ENCODE measurements around the gene RNF225.
"Not testable (repeated sequence)": the region's sequence is repeated elsewhere in the genome, so short reads cannot be mapped to it uniquely, and the experiment has no call there.

RNF225 gene

GRCh38 chr19:58362272-58362994, 33.0 kb upstream of the RNF225 start, which contains the start of gene ZNF497:
TSS of gene ZNF497 (minus strand) at chr19:58362751. CDS start at chr19:58357635, 5,116 bp downstream.
- peak; percentile 94 to 98 (median 97) for DNase-seq (ENCODE audit: low read depth in 3 of 3)

GRCh38 chr19:58364146-58364545, 31.3 kb upstream of the RNF225 start:
- DNase-seq (ENCODE audit: low read depth in 3 of 3), result no peak

- no peak for DNase-seq (ENCODE audit: low read depth in 3 of 3)
Observed at GRCh38 chr19:58366585-58367430, 28.6 kb upstream of the RNF225 start.

GRCh38 chr19:58367698-58368454, 27.6 kb upstream of the RNF225 start:
- no peak for DNase-seq (ENCODE audit: low read depth in 3 of 3)

- no peak for DNase-seq (ENCODE audit: low read depth in 3 of 3)
Observed at GRCh38 chr19:58368561-58369360, 26.7 kb upstream of the RNF225 start.

GRCh38 chr19:58372311-58373133, 22.9 kb upstream of the RNF225 start:
- DNase-seq (ENCODE audit: low read depth in 3 of 3), result no peak

GRCh38 chr19:58374200-58374599, 21.3 kb upstream of the RNF225 start:
- DNase-seq (ENCODE audit: low read depth in 3 of 3), result no peak

- not testable (repeated sequence) for DNase-seq (ENCODE audit: low read depth in 3 of 3)
Observed at GRCh38 chr19:58376724-58377123, 18.7 kb upstream of the RNF225 start.

GRCh38 chr19:58379246-58379645, 16.2 kb upstream of the RNF225 start:
- no peak for DNase-seq (ENCODE audit: low read depth in 3 of 3)

- no peak for DNase-seq (ENCODE audit: low read depth in 3 of 3)
Observed at GRCh38 chr19:58380037-58380661, 15.3 kb upstream of the RNF225 start.

GRCh38 chr19:58380662-58381459, 14.6 kb upstream of the RNF225 start, which contains the start of gene ZNF837:
TSS of gene ZNF837 (minus strand) at chr19:58381030. CDS start at chr19:58369332, 11,698 bp downstream.
- peak; percentile 96 to 97 (median 96) for DNase-seq (ENCODE audit: low read depth in 3 of 3)

GRCh38 chr19:58381460-58382212, 13.8 kb upstream of the RNF225 start:
- DNase-seq (ENCODE audit: low read depth in 3 of 3), result no peak

GRCh38 chr19:58382997-58383603, 12.4 kb upstream of the RNF225 start:
- no peak for DNase-seq (ENCODE audit: low read depth in 3 of 3)

GRCh38 chr19:58385313-58385890, 10.1 kb upstream of the RNF225 start:
- no peak for DNase-seq (ENCODE audit: low read depth in 3 of 3)

- DNase-seq (ENCODE audit: low read depth in 3 of 3), result no peak
Observed at GRCh38 chr19:58385891-58386575, 9.4 kb upstream of the RNF225 start.

GRCh38 chr19:58386576-58387337, 8.7 kb upstream of the RNF225 start, which contains the start of gene RPS5:
TSS of gene RPS5 (plus strand) at chr19:58387269. CDS start at chr19:58388138, 869 bp downstream.
- DNase-seq (ENCODE audit: low read depth in 3 of 3), result peak; percentile 90 to 96 (median 93)

All from stimulated activated CD4-positive, alpha-beta T cell treated with anti-CD3 and anti-CD28 coated beads, TNF-alpha, amount 100 ng/mL, for 24 hours (primary cell).